GM19395 (cell line): Measurements from ENCODE around the gene CROCC2.

ENCODE experiments used
- ATAC-seq: cut with Tn5 transposase; IDR thresholded peaks from one replicate; pipeline ENCODE4 v1.9.1; 2021; ENCODE audit warnings: mild to moderate bottlenecking, moderate library complexity; ENCODE audit not compliant: unreplicated experiment

The CROCC2 gene

DNA sequence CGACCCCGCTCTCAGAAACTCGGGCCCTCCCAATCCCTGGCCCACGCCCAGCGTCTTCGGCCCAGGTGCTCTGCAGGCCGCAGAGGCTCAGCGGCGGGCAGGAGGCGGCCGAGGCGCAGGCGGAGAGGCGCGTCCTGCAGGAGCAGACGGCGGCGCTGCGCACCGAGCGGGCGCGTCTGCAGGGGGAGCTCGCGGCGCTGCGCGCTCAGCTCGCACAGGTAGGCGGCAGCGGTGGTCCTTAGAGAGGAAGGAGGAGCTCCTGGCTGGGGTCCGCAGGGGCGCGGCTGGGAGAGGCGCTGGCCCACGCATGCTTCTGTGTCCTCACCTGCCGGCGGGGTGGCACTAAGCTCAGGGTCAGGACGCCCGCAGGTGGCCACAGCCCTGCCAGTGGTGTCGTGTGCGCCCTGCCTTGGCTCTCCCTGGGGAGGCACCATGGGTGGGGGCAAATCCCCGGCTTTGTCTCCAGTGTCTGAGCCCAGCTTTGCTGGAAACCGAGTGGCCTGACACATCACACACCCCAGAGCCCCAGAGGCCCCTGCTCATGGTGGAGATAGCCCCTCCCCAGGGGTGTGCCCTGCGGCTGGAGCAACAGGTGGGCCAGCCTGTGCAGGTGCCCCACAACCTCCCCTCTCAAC, 77.3 kb downstream of the CROCC2 start:
- ATAC-seq: no peak

DNA sequence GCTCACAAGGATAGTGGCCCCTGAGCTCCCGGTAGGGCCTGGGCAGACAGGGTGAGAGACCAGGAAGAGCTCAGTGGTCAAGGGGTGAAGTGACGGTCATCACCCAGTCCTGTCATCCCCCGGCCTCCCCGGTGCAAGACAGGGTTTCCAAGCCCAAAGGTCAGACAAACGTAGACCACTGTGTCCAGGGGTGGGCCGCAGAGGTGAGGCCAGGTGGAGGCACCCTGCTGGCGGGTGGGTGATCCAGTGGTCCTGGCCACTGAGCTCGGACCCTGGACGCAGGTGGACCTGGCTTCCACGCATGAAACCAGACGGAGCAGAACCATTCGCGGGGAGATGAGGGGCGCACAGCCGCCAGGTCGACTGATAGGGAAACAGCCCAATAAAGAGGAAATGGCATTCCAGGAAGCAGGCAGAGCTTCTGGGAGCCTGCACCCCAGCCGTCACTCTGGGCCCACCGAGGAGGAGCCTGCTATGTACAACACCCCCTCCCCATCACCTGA, 77.9 kb downstream of the CROCC2 start:
- no peak for ATAC-seq

DNA sequence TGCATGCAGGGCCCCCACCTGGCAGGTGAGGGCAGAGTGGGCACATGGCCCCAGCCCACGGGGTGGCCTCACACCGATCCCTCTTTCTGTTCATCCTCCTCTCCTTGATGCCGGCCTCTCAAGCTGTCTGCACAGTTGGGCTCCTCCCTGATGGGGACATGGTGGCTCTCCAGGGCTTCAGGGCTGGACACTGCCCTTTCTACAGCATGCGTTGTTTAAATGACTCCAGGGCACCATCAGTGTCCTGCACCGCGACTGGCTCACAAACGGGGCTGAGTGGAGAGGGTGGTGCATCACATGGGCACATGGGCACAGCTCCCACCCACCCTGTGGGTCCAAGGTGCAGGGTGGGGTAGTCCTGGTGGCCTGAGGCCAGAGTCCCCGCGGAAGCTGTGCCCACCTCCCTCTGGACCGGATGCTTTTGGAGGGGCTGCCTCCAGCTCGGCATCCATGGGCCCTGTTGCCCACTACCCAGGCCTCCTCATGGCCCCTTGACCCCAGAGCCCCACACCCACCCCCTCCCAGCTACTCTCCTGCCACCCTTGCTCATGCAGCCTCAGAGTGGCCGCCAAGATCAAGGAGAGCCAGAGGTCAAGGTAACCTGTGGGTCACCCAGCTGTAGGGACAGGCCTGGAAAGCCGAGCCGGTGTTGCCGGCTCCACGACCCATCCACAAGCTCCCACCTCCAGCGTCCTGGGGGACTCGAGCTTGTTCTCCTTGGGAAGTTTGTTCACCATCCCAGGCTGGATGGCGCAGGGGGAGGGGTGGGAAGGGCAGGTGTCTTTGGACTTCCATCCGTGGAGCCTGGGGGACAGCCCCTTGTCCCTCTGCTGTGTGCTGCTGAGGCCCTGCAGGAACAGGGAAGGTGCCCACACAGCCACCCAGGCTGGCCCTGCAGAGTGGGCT, 80.0 kb downstream of the CROCC2 start:
- no peak for ATAC-seq

DNA sequence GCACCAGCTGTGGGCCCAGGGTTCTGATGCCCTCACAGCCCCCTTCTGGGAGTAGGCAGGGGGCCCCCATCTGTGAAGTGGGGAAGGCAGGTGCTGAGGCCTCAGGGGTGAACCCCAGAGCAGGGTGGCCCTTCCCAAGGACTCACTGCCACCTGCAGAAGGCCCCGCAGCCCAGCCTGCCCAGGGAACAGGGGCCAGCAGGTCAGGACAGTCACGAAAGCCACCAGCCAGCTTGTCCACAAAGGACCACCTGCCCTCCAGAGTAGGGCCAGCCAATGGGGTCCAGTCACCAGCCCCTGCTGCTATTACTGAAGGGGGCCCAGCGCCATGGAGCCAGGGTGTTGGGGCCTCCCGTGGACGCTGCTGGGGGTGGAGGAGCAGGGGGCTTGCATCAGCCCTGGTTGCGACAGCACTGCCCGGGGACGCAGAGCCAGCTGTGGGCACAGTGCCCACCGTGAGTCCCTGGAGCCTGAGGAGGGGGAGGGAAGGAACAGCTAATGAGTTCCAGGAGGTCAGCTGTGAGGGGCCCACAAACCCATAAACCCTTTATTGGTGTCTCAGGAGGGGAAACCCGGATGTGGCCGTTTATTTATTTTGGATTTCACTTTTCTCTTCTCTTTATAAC, 80.8 kb downstream of the CROCC2 start:
- ATAC-seq: no peak

DNA sequence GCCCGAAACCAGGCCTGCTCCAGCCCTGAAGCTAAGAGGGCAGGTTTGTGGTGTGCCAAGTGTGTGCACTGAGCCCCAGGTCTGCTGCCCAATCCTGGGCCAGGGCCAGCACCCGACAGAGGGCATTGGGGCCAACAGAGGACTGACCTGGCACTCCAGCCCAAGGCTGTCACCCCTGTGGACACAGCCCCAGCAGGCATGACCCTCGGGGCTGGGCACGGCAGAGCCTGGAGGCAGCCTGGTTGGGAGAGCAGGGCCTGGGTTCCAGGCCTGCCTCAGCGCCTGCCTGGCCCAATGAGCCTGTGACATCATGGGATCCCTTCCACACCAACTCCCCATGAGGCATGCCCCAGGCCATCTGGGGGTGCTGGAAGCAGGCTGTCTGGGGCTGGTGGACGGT, 81.5 kb downstream of the CROCC2 start:
- no peak for ATAC-seq

DNA sequence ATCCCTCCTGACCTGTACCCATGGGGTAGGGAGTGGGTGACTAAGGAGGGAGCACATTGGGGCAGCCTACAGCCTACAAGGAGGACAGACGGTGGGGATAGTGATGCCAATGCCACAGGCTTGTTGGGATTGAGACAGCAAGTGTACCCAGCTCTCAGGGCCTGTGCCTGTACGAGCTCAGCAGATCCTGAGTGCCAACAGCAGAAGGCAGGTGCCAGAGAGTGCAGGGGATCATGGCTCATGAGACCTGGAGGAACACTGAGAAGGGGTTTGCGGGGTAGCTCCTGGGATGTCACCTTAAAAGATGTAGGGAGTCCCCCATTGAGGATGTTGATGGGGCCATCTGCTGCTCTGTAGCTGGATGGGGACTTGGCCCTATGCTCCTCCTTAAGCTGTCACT, 82.0 kb downstream of the CROCC2 start:
- no peak for ATAC-seq

DNA sequence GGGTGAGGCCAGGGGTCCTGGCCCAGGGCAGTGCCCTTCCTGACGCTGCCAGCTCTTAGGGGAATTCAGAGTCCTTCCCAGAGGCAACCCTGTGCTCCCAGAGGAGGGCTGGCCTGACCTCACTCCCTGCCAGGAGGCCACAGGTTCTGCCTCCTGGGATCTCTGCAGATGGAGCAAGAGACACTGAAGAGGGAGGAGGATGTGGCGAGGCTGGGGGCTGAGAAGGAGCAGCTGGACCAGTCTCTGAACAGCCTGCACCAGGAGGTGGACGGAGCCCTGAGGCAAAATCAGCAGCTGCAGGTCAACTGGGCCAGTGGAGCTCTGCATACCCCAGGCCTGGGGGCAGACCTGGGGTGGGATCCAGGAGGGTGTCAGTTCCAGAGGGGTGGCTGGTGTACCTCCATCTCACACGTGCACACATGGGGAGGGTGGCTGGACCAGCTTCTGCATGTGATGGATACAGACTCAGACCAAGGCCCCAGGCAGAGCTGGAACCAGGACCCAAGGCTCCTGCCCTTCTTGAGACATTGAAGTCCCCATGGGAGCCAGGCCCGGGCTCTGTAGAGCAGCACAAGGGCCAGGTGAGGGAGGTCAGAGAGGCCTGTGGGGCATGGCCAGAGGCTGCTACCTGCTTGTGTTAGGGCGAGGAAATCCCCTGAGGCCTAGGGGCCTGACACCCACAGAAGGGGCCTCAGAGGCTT, 82.6 kb downstream of the CROCC2 start:
- no peak for ATAC-seq

DNA sequence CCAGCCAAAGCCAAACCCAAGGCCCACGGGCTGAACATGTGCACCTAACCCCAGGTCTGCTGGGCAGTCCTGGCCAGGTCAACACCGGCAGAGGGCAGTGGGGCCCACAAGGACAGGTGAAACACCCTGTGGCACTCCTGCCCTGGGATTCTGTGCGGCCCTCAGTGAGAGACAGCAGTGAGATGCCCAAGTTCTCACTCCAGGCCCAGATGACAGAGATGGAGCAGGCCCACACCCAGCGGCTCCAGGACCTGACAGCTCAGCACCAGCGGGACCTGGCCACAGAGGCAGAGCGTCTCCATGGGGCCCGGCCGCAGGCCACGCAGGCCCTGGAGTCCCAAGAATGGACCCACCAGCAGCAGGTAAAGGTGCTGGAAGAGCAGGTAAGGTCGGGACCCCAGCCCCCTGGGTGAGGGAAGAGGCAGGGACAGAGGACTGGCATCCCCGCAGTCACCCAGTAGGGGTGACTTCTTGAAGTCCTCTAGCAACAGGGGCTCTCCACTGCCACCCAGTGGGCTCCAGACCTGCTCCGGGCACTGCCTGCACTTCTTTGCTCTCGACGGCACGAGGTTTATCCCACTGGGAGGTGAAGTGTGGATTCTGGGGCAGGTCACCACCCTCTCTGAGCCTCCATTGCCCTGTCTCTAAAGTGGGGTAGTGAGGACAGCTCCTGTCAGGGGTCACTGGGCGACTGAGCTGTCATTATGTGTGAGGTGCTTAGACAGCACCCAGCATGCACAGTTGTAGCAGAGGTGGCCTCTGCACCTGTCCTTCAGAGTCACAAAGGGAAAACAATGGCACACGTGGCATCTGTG, 83.5 kb downstream of the CROCC2 start:
- ATAC-seq: no peak

DNA sequence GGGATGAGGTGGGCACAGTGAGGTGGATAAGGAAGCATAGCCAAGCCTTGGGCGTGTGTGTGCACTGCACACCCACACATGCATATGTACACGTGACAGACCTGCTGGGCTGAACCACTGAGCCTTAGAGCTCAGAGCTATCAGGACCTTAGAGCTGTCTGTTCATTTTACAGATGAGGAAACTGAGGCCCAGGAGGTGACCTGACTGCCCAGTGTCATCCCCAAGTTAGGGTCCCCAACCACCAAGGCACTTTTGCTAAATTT, 84.1 kb downstream of the CROCC2 start:
- ATAC-seq: no peak

DNA sequence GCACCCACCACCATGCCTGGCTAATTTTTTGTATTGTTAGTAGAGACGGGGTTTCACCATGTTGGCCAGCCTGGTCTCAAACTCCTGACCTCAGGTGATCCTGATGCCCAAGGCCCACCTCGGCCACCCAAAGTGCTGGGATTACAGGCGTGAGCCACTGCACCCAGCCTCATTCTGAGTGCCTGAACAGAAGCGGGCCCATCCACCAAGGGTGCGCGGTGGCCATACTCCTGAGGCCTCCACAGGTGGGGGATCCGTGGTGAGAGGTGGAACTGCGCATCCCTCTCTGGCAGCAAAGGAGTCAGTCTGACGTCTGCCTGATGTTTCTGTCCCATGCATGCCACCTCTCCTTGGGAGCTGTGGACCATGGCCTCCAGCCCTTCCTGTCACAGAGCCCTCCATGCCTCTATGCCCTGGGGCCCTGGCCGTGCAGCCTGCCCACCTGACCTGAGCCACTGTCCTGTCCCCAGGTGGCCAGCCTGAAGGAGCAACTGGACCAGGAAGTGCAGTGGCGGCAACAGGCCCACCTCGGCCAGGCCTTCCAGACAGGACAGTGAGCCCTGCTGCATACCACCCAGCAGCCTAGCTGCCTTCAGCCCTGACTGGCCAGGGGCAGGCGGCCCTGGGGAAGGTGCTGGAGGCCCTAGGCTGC, 84.7 kb downstream of the CROCC2 start:
- ATAC-seq: no peak

DNA sequence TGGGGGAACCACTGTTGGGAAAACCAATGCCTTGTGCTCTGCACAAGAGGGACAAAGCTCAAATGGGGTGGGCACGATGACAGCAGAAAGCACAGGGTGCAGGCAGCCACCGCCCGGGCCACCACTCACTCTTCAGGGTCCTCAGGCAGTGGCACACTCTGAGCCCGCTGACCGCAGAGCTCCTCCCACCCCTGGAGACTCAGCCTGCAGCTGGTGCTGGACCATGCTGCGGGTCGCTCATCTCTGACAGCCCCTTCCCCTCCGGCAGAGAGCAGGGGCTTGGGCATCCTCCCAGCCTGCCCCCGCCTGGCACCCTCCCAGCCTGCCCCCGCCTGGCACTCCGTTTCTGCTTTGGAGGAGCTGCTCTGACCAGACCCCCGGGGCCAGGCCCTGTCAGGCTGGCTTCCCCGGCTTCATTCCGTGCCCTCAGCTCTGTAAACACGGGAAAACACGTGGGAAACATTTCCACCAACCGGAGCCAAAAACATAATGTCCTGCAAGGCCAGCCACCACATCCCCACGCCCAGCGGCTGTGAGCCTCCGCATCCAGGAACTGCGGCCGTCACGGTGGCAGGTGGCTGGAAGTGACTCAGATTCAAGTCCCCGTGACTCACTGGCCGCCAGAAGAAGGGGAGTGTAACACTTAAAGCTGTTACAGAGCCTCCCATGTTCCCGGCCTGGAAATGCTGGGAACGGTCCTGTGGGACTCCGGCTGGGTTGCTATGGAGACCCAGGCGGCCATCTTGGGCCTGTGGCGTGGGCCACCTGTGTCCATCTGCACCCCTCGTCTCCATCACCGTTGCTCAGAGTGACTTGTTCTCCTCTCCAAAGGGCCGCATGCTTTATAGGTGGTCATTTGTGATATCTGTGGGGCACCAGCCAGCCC, 85.5 kb downstream of the CROCC2 start:
- ATAC-seq: no peak

DNA sequence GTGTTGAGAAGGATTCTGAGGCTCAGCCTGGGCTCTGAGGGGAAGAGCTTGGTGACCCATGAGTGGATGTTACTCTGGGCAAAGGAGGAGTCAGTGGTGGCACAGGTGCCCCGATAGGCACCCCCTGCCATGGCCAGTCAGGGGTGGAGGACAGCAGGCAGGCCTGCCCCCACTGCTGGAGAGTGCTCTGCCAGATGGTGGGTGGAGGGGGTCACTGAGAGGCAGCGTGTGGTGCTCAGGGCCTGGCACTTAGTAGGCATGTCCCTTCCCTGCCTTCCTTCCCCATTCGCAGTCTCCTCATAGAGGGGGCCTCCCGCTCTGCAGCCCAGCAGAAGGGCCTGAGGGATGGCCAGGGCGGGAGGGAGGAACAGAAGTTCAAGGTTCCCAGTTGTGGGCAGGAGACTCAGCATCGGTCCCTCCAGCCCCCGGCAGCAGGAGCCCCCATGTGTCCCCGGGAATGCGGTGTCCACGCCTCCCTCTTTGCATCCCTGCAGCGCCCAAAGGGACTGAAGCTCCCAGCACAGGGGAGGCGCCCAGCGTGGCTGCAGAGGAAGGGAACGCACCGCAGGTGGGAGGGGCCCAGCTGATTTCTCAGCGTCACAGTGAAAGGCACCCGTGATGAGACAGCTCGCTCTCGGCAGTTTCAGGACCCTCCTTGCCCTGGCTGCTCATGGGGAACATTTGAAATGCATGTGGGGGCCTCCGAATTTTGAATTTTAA, 86.6 kb downstream of the CROCC2 start:
- ATAC-seq: no peak

DNA sequence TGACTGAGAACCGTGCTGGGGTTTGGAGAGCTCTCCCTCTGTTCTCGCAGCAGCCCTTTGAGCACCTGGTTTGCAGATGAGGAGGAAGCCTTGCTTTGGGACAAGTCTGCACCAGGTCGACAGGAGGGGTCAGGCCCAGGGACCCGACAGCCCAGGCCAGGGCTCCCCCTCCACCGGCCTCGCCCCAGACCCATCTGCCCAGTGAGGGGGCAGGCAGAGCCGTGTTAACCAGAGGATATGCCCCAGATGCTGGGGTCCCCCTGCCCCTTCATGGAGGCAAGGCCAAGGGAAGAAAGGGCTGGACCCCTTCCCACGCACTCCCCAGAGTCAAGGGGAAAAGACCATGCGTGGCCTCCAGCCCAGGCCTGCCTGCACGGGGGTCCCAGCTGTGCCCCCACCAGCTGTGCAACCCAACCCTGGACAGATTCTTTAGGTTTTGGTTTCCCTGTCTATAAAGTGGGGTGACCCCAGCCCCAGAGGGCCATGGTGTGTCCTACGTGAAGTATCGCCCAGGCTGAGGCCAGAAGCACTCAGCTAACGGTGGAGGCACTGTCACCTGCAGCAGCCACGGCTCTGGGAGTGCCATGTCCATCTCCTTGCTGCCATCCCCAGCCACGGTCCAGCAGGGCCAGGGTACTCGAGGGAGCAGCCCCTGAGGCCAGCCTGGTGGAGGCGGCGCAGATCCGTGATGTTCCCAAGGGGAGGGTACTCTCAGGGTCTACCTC, 87.5 kb downstream of the CROCC2 start:
- ATAC-seq: no peak

DNA sequence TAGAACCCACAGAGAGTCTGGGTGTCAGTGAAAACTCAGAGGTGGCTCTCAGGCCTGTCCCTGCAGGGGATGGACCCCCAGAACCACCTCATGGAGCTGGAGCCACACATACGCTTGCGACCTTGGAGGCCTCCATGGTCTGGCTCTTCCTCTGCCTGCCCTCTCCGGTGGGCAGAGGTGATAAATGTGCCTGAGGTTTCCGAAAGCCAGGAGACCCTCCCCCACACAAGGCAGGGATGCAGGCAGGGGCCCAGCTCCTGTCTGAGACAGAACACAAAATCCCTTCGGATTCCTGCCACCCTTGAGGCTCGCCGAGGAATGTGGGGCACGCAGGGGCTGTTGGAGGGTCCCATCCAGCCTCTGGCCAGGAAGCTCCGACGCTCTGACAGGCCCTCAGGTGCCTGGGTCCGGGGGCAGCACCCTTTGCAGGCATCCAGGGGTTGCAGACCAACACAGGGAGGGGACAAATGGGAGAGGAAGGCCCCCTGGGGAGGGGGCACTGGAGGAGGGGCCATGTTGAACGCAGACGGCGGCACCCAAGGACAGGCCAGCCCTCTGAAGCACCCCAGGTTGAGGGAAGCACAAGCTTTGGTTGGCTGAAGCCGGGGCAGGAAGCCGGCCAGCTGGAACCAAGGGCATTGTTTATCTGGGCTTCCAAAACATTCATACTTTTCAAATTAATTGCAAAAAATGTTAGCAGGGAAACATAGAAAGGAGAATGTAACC, 88.2 kb downstream of the CROCC2 start:
- no peak for ATAC-seq

DNA sequence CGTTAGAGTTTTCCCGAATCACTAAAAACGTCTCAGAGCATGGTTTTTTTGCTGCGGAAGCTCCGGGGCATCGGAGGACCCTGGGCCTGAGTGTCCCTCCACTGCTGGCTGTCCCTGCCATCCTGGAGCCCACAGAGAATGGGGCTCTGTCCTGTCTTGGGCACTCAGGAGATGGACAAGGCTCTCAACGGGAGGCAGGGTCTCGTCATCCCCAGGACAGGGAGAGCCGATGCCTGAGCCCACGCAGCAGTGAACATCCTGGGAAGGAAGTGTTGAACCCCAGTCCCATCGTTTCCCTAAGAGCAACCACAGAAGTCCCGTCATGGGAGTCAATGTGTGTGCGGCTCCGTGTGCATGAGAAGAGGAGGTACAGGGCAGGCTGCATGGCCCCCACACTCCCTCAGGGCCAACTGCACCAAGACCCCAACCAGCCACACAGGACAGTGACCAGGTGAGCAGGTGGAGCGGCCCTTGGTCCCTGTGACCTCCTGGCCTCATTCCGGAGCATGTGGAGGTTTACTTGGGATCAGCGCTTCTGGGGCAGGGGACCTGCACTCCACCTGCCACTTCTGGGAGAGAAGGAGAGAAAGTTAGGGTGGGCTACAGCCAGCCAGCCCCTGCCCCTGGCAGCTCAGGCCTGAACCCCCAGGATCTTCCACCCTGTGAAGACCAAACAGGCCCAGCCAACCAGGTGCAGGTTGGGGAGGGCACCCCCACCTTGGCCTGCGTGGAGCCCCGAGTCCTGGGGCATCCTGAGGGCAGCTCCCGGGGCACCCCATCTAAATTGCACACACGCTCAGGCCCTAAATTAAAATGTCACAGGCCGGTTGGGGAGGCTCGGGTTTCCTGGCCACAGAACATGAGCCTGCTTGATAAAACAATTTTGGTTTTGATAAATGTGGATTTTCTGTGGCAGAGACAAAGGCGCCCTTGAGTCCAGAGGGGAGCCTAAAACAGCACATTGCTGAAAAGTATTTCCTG, 89.2 kb downstream of the CROCC2 start:
- ATAC-seq: no peak
